GM21360 (cell line): ENCODE measurements around the gene DNAJC7.

Experiments
- ATAC-seq: cut with Tn5 transposase; IDR thresholded peaks from one replicate; pipeline ENCODE4 v1.9.1; 2021; ENCODE audit warnings: mild to moderate bottlenecking, moderate library complexity; ENCODE audit not compliant: unreplicated experiment

Gene DNAJC7

DNA sequence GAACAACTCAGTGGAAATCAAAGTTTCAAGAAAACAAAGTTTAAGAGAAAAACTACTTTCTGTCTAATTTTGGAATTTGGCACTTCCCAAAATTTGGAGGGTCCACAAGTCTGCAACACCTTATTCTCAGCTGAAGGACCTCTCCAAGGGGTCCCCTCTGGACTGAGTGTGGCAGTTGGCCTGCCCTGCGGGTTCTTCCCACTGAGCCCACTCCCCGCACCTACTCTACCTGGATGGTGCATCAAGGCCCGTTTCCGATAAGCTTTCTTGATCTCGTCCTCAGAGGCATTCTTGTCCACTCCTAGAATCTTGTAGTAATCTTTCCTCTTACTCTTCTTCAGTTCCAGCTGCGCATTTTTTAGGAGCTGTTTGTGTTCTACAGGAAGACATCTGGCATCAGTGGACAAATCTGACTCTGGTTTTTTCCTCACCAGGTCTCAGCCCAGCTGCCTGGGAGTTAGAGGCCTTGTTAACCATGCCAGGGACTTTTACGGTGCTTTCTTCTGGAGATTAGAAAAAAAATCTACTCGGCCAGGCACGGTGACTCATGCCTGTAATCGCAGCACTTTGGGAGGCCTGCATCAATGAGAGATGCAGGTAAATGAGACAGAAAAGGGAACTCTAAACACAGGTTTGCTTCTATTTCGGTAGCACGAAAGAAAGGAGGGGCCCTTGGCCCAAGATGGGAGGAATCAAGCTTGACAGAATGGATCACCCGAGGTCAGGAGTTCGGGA, 35.0 kb downstream of the DNAJC7 start:
- ATAC-seq = no peak

DNA sequence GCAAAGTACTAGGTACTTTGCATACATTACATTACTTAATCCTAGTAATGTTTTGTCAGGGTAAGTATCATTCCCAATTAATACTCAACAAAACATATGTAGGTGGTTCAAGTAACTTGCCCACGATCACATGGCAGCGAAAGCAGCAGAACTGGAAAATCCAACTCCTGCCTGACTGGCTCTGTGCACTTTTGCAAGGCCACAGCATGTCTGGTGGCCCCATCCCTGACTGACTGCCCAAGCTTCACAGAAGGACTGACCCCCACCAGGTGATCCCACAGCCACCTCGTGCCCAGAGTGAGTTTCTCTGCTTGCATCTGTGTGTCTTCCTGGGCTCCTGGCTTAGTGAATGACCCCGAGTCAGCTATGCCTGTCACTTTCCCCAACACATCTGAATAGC, 39.2 kb downstream of the DNAJC7 start:
- ATAC-seq = no peak

DNA sequence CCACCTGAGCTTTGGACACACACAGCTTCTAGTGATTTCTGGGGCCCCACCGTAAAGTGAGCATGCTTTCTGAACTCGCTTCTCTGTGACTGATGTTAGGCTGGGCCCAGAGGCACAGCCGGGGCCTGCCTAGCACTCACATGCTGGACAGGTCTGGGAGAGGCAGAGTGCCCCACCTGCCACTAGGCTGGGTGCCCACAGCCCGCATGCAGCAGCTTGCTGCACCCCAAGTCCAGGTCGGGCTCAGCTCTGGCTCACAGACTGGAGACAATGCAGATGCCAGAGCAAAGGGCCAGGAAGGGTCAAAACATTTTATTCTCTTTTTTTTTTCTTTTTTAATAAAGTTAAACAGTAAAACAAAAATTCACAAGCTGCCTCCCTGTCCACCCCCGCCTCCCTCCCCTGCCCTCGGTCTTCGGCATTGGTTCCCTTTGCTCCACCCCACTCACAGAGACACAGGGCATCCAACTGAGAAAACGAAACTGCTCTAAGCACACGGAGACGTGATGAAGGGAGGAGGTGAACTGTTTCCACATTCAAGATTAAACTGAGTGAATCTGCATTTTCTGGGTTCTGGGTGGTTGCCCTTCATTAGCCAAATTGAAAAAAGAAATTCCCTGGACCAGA, 41.0 kb downstream of the DNAJC7 start:
- ATAC-seq = no peak

DNA sequence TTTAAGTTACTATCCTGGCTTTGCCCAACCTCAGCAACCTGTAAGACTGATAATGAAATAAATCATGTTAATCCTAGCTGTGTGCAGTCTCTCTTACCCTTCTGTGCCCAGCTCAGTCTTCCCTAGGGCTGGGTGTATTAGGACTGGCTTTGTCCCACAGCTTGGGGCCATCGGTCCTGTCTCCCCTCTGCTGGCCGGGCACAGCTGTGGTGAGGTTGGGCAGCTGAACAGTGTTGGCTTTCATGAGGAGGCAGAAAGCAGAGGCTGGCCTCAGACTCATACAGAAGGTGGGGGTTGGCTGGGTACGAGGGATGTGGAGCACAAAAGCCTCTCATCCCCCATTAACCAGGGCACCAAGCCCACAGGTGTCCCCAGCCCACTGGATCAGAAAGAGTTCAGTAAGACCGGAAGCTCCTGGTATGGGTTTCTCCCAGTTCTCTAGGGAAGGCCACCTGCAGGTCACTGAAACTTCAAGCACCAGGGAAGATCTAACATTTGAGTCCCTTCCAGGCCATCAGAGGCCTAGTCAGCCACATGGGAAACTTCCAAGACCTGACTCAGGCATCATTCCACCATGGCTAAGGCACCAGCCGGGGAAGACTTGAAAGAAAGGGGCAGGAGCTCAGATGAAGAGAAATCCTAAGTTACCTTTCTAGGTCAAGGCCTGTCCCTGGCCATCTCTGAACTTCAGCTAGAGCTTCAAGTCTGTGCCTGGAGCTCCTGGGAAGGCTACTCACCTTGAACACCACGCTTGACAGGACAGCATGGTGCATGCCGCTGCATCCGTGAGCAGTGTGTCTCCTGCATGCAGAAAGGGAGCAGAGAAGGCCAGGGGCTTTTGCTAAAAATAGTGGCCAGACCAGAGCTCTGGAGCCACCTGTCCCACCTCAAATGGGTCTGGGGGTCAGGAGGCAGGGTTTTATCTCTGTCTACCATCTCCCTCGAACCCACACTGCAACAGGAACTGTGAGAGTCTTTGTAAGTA, 41.8 kb downstream of the DNAJC7 start:
- ATAC-seq = no peak

DNA sequence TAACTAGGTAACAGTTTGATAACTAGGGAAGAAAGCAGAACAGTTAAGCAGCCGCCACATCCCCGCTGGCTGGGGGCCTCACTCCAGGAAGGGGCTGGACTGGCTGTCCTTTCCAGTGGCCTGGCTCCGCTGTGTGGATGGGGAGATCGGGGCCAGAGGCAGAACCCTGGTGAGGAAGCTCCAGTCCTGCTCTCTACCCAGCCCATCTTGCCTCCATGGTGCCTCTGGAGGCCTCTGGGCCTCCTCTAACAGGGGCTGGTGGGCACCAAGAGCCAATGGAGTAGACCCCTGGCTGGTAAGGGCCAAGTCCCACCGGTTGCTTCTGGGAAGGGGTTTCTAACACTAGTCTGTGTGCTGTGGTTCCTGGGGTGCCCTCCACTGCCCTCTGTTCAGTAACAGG, 42.6 kb downstream of the DNAJC7 start:
- ATAC-seq = no peak

DNA sequence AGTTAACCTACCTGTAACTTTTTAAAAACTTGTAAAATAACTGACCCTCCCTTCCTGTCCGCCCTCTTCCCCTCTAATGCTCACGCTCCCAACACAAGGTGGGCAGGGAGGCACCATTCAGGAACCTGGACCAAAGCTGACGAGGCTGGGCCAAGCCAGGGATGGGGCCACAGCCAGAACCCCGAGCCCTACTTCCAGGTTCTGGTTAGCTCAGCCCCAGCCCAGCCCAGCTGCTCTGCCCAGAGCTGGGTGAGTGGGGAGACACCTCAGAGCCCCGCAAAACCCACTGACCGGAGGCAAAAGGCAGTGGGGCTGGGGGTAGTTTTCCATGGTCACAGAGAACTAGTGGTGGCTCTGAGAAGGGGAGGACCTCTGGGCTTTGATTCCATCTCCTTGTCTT, 43.2 kb downstream of the DNAJC7 start:
- no peak for ATAC-seq

DNA sequence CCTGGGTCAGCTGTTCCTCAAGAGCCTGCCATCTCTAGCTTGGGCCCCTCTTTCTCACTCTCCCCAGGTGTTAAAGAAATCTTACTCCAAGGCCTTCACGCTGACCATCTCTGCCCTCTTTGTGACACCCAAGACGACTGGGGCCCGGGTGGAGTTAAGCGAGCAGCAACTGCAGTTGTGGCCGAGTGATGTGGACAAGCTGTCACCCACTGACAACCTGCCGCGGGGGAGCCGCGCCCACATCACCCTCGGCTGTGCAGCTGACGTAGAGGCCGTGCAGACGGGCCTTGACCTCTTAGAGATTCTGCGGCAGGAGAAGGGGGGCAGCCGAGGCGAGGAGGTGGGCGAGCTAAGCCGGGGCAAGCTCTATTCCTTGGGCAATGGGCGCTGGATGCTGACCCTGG, 43.8 kb downstream of the DNAJC7 start:
- no peak for ATAC-seq

DNA sequence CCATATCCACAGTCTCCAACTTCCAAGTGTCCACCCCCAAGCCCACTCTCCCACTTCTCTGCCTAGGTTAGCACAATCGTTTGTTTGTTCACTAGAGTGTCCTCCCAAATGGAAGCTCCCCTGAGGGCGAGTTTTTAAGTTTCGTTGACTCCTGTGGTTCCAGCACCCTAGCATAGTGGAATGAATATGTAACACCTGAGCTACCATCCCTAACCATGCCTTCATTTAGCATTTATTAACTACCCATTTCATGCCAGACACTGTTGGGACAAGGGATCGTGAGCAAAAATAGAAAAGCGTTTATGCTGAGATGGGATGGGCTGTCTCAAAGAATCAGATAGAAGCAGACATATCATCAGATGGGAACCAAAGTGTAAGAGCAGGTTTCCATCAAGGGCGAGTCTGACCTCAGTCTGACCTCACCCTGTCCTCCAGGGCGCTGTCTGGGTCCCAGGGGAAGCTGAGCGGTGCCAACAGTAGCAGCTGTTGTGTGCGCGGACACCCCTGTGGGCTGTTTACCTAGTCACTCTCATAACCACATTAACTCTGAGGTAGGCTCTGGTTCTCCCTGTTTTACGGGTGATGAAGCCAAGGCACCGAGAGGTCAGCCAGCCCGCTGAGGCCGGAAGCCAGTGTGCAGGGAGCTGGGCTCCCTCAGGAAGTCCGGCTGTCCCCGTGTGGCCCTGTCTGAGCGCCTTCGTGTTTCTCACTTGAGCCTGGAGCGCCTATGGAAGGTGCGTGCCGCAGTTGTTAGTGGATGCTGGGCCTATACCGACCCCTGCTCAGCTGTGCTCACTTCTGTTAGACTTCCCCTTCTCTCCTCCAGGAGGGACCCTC, 44.5 kb downstream of the DNAJC7 start:
- no peak for ATAC-seq

DNA sequence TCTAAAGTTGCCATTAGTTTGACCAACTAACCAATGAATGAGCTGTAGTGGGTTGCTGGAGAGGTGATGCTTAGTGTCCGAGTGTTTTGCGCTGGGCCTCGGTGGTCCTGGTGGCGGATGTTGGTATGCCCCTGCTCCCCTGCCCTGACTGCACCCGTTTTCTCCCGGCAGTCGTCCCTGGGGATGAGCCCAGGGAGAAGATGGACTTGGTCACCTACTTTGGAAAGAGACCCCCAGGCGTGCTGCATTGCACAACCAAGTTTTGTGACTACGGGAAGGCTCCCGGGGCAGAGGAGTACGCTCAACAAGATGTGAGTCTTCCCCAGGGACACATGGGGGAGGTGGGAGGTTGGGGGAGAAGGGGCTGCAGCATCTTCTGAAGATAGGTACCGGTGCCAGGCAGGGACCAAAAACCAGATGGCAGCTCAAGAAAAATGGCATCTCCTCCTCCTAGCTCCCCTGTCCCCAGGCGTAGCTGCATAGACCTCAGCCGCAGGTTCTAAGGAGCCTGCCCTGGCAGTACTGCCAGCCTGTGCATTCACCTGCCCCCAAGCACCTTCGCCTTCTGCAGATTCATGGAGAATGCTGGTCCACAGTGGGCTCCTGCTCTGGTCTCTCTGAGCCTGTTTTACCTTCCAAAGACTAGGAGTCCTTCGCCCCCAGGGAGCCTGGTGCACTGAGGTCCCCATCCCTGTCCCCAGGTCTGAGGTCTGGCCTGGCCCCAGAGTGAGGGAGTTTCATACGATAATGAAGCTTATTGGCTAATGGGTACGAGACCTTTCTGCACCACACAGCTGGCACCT, 45.3 kb downstream of the DNAJC7 start:
- no peak for ATAC-seq

DNA sequence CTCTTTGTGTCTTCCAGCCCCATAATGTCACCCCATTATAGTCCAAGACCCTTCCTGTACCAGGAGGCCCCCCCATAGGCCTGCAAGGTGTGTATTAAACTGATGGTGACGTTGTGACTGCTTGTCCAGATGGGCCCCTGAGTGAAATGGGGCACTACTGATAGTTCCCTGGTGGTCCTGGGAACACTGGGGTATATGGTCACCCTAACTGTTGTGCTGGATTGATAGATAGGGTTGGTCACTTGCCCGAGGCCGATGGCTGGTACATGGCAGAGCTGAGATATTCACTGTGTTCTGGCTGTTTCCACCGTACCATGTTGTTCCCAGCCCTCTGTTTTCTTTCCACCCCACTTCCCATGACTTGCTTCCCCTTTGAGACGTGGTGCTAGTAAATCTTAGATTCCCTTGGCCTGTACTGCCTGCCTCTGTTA, 46.3 kb downstream of the DNAJC7 start:
- no peak for ATAC-seq

DNA sequence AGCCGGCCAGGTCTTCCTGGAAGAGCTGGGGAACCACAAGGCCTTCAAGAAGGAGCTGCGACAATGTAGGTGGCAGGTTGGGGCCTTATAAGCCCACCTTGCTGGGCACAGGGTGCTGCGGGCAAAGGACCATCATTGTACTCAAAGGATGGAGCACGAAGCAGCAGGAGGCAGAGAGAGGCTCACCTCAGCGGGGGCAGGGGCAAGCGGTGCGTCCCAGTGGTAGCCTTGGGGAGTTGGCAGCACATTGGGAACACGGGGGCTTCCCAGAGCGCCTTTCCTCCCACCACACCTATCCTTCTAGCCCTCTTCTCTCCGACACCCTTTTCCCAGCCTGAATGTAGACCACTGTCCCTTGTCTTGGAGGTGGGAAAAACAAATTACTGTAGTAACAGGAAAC, 48.6 kb downstream of the DNAJC7 start:
- ATAC-seq = no peak

DNA sequence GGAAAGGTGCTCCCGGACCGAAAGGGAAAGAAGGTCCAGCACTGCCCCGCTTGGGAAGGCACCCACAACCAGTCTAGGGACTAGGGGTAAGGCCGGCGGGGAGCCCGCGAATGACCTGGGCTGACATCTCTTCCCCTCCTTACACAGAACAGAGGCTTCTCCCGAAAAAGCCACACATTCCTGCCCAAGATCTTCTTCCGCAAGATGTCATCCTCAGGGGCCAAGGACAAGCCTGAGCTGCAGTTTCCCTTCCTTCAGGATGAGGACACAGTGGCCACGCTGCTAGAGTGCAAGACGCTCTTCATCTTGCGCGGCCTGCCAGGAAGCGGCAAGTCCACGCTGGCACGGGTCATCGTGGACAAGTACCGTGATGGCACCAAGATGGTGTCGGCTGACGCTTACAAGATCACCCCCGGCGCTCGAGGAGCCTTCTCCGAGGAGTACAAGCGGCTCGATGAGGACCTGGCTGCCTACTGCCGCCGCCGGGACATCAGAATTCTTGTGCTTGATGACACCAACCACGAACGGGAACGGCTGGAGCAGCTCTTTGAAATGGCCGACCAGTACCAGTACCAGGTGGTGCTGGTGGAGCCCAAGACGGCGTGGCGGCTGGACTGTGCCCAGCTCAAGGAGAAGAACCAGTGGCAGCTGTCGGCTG, 49.2 kb downstream of the DNAJC7 start:
- ATAC-seq = no peak

DNA sequence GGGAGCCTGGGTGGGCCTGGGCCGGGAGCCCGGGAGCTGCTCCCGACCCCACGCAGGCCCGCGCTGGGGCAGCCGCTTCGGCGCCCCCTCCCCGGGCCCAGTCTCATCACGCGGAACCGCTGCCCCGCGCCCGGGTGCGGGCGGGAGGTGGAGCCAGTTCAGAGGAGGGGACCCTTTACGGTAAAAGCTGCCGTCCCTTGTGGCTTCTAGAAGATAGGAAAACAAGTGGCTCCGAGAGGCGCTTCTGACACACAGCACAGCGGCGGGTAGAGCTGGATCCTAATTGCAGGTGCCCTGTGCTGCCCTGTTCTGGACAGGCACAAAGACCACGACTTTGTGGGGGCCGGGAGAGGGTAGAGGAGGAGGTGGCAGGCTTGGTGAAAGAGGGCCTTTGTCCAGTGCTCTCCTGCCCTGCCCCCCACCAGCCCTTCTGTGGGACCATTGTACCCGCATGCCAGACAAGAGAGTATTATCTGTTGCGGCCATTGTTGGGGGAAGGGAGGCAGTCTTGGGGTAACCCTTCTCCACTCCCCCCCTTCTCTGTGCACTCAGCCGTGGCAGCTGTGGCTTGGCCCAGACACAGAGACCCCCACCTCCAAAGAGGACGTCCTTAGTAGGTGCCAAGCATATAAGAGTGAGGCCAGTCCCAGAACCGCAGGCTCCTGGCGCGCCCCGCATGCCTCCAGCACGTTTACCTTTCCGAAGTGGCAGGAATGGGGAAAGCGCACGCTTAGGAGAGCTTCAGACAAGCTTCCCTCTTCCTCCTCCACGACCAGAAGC, 49.9 kb downstream of the DNAJC7 start:
- ATAC-seq = peak; percentile 21

DNA sequence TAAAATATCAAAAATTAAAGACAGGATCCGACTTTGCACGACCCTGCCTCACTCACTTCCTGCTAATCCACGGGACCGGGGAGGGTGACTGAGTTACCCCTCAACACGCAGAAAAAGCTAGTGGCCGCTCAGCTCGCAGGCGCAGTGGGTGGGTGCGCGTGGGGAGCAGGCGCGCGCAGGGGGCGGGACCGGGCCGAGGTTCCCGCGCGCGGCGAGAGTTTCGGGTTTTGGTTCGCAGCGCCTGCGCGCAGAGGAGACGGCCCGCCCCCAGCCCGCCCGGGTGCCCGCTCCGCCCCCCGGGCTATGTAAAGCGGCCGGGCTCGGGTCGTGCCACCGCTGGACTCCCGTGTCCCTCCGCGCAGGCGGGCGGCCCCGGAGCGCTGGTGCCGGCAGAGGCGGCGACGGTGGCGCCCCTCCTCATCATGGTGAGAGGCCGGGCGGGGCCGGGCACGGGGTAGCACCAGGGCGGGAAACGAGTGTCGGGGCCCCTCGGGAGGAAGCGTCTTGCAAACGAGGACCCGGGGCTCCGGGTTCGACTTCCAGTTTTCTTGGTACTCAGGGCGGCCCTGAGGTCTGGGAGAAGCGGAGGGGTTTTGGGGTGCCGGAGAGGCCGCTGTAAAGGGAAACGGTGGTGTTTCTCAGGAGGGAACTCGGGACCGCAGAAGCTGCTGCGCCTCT, 50.6 kb downstream of the DNAJC7 start, which contains the start of gene CNP:
TSS of gene CNP (plus strand) at position 333 of the 678 bp plus-strand sequence. CDS start at position 423, 90 bp downstream.
- ATAC-seq = peak; percentile 56

DNA sequence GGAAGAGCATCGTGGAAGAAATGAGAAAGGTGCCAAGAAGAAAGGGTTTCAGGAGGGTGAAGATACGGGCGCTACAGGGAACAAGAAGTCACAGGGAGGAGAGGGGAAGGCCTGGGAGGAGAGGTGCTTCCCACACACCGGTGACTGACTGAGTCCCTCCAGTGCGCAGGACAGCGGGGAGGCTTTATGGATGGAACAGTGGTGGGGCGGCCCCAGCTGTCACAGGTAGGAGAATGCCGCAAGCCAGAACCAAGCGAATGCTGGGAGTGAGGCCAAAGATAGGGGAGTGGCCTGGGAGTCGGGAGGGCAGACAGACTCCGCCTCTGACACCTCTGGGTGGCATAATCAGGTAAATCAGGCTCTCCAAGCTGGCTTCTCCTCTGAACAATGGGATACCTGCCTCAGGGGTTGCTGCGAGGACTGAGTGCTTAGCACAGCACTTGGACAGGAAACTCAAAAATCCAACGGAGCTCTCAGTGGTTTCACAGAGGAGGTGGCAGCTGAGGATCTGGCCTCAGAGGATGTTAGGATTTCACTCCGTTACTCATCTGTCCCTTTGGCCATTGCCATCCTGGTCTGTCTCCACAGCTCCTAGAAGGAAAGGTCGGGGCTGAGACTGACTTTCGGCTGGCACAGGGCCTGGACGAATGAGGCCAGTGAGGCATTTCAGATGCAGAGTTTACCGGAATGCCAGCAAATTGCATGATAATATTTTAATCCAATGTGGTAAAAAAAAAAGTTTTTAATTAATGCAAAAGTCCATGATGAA, 51.4 kb downstream of the DNAJC7 start:
- ATAC-seq = no peak

DNA sequence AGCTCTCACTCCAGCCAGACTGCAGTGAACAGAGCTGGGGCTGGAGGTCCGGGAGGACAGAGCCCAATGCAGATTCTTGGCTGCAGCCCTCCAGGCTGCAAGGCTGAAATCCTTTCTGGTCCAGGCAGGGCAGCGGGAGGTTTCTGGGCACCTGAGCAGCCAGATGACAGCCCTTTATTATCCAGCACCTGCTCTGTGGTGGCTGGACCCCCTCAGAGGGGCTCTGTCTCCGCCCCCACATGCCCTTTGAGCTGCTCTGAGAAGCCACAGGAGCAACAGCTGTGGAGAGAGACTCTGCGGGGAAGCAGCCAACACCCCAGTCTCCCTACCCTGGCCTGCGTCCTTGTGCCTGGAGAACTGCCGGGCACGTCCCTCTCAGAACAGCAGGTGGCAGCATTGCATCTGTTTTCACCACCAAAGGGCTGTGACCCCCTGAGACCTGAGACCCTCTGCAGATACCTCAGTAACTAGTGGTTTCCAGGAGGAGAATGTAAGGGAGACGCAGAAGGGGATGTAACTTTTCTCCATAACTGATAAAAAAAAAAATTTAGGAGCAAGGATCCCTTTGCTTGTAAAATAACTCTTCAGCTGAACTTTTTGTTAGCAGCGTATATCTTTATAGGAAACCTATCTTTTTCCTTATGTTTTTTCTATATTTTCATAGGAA, 54.3 kb downstream of the DNAJC7 start:
- ATAC-seq = no peak

DNA sequence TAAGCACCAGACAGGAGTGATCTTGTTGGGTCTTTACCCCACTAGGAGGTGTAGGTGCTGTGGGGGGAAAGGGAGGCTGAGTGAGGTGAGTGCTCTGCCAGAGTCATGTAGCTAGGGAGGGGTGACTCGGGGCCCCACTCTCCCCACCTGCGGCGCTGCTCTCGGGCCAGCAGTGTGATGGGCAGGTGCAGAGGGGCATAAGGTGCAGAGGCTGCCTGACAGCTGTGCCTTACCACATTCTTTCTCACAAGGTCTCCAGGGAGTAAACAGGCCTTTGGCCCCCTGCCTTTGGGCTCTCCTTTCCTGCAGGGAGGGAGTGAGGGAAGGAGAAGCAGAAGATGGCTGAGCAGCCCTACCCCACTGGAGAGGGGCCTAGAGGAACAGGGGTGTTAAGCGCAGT, 55.1 kb downstream of the DNAJC7 start:
- no peak for ATAC-seq
